Activated CD8-positive, alpha-beta memory T cell treated with anti-CD3 and anti-CD28 coated beads for 1 hour (primary cell): ENCODE data around the gene CHRM4.
"Not testable (repeated sequence)": the region's sequence is repeated elsewhere in the genome, so short reads cannot be mapped to it uniquely, and the experiment has no call there.

Experiments
- DNase-seq, 2 donors: peaks; one replicate each; pipeline ENCODE4 v3.0.0-alpha.2; 2020; ENCODE audit warnings: low read depth in 1 of 2; ENCODE audit errors: extremely low read depth in 1 of 2

The CHRM4 gene

GRCh38 chr11:46383404-46383758 is 8.2 kb downstream of the CHRM4 start:
- no peak for DNase-seq

GRCh38 chr11:46382646-46383403 is 8.8 kb downstream of the CHRM4 start:
- DNase-seq = no peak

- DNase-seq = no peak
Measured at GRCh38 chr11:46381819-46382645, 9.5 kb downstream of the CHRM4 start.

GRCh38 chr11:46381048-46381818 is 10.3 kb downstream of the CHRM4 start, which contains the start of gene MDK:
Gene MDK, plus strand, starts transcription at chr11:46381669. Its CDS starts 389 bp downstream, at chr11:46382058.
- DNase-seq = no peak

GRCh38 chr11:46380340-46381047 is 11.1 kb downstream of the CHRM4 start:
- no peak for DNase-seq

GRCh38 chr11:46379482-46380293 is 11.9 kb downstream of the CHRM4 start:
- not testable (repeated sequence) for DNase-seq

GRCh38 chr11:46378811-46379481 is 12.6 kb downstream of the CHRM4 start:
- no peak for DNase-seq

GRCh38 chr11:46378296-46378695 is 13.3 kb downstream of the CHRM4 start:
- no peak for DNase-seq

- DNase-seq = no peak
Measured at GRCh38 chr11:46377831-46378230, 13.7 kb downstream of the CHRM4 start.

- DNase-seq = no peak
Measured at GRCh38 chr11:46377290-46377689, 14.3 kb downstream of the CHRM4 start.

GRCh38 chr11:46376258-46377050 is 15.1 kb downstream of the CHRM4 start:
- DNase-seq = no peak

- DNase-seq = no peak
Measured at GRCh38 chr11:46375392-46376101, 16.0 kb downstream of the CHRM4 start.

GRCh38 chr11:46374815-46375214 is 16.8 kb downstream of the CHRM4 start:
- DNase-seq = no peak

GRCh38 chr11:46373787-46374740 is 17.5 kb downstream of the CHRM4 start:
- DNase-seq = no peak

GRCh38 chr11:46372501-46372900 is 19.1 kb downstream of the CHRM4 start:
- not testable (repeated sequence) for DNase-seq

GRCh38 chr11:46372086-46372485 is 19.5 kb downstream of the CHRM4 start:
- DNase-seq = no peak

GRCh38 chr11:46371262-46371661 is 20.3 kb downstream of the CHRM4 start:
- not testable (repeated sequence) for DNase-seq
